Breast epithelium (tissue), 4 donors: ENCODE results near the gene MACROH2A2. TPM values are rescaled to one million over a fixed set of nuclear protein-coding genes. Genes with fewer than 3 reads are reported as not detected.
"Not testable (repeated sequence)": the region's sequence is repeated elsewhere in the genome, so short reads cannot be mapped to it uniquely, and the experiment has no call there.

ENCODE experiments used
- DNase-seq, 2 donors: peaks; one replicate each; pipeline ENCODE4 v3.0.0-alpha.2; 2019; ENCODE audit warnings: low spot score in 2 of 2
- H3K27ac ChIP-seq, 2 donors: fragments of 200-600 bp; sonication (generic) in 1 of 2; one replicate each; pipeline ENCODE4 v1.5.1; 2016 to 2019; ENCODE audit warnings: mild to moderate bottlenecking in 1 of 2
- H3K27me3 ChIP-seq, 2 donors: fragments of 200-600 bp; sonication (generic) in 1 of 2; one replicate each; pipeline versions ENCODE4 v1.5.1 to v1.6.0; 2017 to 2019; ENCODE audit warnings: control low read depth in 1 of 2, mild to moderate bottlenecking in 1 of 2
- H3K36me3 ChIP-seq: fragments of 200-600 bp; one replicate; pipeline ENCODE4 v1.5.1; 2019
- H3K4me1 ChIP-seq, 2 donors: fragments of 200-600 bp; sonication (generic); one replicate each; pipeline ENCODE4 v1.5.1; 2016 to 2019; ENCODE audit warnings: control low read depth in 1 of 2
- H3K4me3 ChIP-seq, 3 donors: fragments of 200-600 bp; sonication (generic); 1 replicate in 2 of 3; 2 replicates in 1 of 3; pipeline ENCODE4 v1.5.1; 2016 to 2019; ENCODE audit warnings: mild to moderate bottlenecking in 3 of 3, moderate library complexity in 2 of 3
- H3K9me3 ChIP-seq, 2 donors: fragments of 200-600 bp; sonication (generic) in 1 of 2; one replicate each; pipeline ENCODE4 v1.5.1; 2016 to 2019; ENCODE audit warnings: control low read depth in 1 of 2
- POLR2A ChIP-seq: fragments of 450-650 bp; IDR thresholded peaks from one replicate; pipeline ENCODE4 v1.6.1; 2016; ENCODE audit warnings: antibody characterized with exemption, mild to moderate bottlenecking, moderate library complexity
- POLR2AphosphoS5 ChIP-seq, 3 donors: sonication (generic); formaldehyde crosslinking; IDR thresholded peaks; one replicate each; pipeline ENCODE4 v1.6.1; 2017; ENCODE audit warnings: antibody characterized with exemption in 3 of 3
- intact Hi-C: fragments of 100-400 bp; cut with DNase I; formaldehyde crosslinking; loops from one replicate; pipeline ENCODE4 v1.15.1; 2023; ENCODE audit warnings: low total_unique reads
- total RNA-seq, 3 donors: library from RNA; depleted of rRNA; stranded (reverse); fragments of >200 nt; gene quantifications; one replicate each; pipeline ENCODE4 v1.1.0, GENCODE V29; 2016
- TF ChIP-seq, protein P1 (sequence below), 3 donors: fragments of 450-650 bp; IDR thresholded peaks; one replicate each; pipeline ENCODE4 v1.5.1; 2016 to 2017; ENCODE audit warnings: antibody characterized with exemption in 3 of 3, mild to moderate bottlenecking in 3 of 3, moderate library complexity in 3 of 3

Gene MACROH2A2
- total RNA-seq, 3 donors from 2014 or later: 4.8 to 19.5 (median 15.4) TPM

DNA sequence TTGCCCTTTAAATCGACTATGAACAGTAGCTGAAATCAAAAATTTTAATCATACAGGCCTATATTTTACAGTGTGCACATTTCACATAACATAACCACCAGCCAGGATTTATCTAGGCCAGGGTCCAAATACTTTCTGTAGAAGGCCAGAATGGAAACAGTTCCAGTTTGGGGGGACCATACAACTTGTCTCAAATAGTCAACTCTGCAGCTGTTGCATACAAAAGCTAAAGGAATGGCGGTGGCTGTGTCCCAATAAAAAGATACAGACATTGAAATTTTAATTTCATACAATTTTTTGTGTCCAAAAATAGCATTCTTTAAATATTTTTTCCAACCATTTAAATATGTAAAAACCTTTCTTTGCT, 94.6 kb downstream of the MACROH2A2 start:
- intact Hi-C loops: no loop called here
- DNase-seq: no peak
- H3K27me3 ChIP-seq: no peaks in the 10 kb centered on the region
- TF ChIP-seq POLR2A (no peak), POLR2AphosphoS5 (IDR thresholded peaks at IDR 0.05) (no peak)
- TF ChIP-seq, protein P1, sequence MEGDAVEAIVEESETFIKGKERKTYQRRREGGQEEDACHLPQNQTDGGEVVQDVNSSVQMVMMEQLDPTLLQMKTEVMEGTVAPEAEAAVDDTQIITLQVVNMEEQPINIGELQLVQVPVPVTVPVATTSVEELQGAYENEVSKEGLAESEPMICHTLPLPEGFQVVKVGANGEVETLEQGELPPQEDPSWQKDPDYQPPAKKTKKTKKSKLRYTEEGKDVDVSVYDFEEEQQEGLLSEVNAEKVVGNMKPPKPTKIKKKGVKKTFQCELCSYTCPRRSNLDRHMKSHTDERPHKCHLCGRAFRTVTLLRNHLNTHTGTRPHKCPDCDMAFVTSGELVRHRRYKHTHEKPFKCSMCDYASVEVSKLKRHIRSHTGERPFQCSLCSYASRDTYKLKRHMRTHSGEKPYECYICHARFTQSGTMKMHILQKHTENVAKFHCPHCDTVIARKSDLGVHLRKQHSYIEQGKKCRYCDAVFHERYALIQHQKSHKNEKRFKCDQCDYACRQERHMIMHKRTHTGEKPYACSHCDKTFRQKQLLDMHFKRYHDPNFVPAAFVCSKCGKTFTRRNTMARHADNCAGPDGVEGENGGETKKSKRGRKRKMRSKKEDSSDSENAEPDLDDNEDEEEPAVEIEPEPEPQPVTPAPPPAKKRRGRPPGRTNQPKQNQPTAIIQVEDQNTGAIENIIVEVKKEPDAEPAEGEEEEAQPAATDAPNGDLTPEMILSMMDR (IDR thresholded peaks at IDR 0.05): no peak
- no peaks in the 10 kb centered on the region for H3K9me3 ChIP-seq
- no peaks in the 10 kb centered on the region for H3K36me3 ChIP-seq
- H3K4me1 ChIP-seq: peaks cover 0 to 5% of the 10 kb centered on the region in 2 donors
- peak overlapping the region in 1 of 3 donors; percentile 75 for H3K4me3 ChIP-seq
- H3K27ac ChIP-seq: peak overlapping the region; percentile 85 to 94

DNA sequence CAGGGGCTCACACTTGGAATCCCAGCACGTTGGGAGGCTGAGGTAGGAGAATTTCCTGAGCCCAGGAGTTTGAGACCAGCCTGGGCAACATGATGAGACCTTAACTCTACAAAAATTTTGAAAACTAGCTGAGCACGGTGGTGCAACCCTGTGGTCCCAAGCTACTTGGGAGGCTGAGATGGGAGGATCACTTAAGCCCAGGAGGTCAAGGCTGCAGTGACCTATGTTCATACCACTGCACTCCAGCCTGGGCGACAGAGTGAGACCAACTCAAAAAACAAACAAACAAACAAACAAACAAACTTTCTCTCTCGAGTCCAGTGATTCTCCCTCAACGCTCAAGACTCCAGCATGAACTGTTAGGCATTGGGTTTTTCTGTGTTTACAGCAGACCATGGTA, 95.9 kb downstream of the MACROH2A2 start:
- Histone ChIP-seq H3K27ac (no peak overlapping the region), H3K4me1 (peaks cover 0 to 5% of the 10 kb centered on the region in 2 donors), H3K36me3 (no peaks in the 10 kb centered on the region), H3K9me3 (no peaks in the 10 kb centered on the region), H3K27me3 (no peaks in the 10 kb centered on the region), H3K4me3 (no peak overlapping the region)
- intact Hi-C loops: no loop called here
- no peak for DNase-seq
- TF ChIP-seq, protein P1 (IDR thresholded peaks at IDR 0.05): no peak
- TF ChIP-seq POLR2AphosphoS5 (IDR thresholded peaks at IDR 0.05) (no peak), POLR2A (no peak)

DNA sequence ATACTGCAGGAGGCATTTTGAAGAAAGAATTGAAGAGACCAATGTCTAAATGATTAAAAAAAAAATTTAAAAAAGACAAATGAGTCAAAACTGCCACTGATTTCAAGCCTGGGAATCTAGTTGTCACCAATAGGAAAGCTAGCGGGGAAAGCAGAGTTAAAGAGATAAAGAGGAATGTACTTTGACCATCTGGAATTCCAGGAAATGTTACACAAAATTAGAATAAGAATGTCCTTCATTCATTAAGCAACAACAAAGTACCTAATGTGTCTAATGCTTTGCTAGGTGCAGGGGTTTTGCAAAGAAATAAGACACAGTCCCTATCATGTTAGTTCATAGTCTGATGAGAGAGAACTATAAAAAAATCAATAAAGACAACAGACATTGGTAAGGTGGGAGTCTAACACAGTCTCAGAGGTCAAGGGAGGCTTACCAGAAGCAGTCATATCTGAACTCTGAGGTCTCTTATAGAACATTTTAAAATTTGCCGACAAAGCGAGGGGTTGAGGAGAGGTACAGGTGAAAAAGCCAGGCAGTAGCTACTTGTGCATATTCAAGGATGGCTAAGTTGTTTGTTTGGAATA, 102.7 kb downstream of the MACROH2A2 start:
- no peak for TF ChIP-seq POLR2AphosphoS5 (IDR thresholded peaks at IDR 0.05)
- no peak for TF ChIP-seq POLR2A
- TF ChIP-seq, protein P1 (IDR thresholded peaks at IDR 0.05): no peak
- no peaks in the 10 kb centered on the region for H3K9me3 ChIP-seq
- no peaks in the 10 kb centered on the region for H3K36me3 ChIP-seq
- intact Hi-C loops: no loop called here
- no peak overlapping the region for H3K27ac ChIP-seq
- no peaks in the 10 kb centered on the region for H3K4me1 ChIP-seq
- H3K4me3 ChIP-seq: no peak overlapping the region
- no peak for DNase-seq
- no peaks in the 10 kb centered on the region for H3K27me3 ChIP-seq

DNA sequence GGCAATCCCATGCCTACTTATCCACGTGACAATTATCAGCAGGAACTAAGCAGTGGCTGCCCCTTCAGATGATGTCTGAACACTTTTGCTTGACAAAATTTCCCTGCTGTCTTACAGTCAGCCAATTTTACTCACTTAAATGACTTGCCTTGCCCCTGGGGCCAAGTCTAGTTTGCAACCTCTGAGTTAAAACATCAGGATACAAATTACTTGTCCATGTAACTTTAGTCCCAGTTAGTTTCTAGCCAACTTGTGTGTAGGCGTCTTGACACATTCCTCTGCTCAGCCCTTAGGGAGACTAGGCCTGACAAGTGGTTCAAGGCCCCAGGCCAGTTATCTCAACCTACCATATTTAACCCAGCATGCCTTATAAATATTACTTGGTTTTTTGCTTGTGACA, 105.5 kb downstream of the MACROH2A2 start:
- H3K36me3 ChIP-seq: no peaks in the 10 kb centered on the region
- H3K9me3 ChIP-seq: no peaks in the 10 kb centered on the region
- no peak for DNase-seq
- H3K27ac ChIP-seq: no peak overlapping the region
- H3K4me3 ChIP-seq: no peak overlapping the region
- peaks cover 0 to 3% of the 10 kb centered on the region in 2 donors for H3K4me1 ChIP-seq
- intact Hi-C loops: no loop called here
- H3K27me3 ChIP-seq: no peaks in the 10 kb centered on the region
- TF ChIP-seq, protein P1 (IDR thresholded peaks at IDR 0.05): no peak
- no peak for TF ChIP-seq POLR2A
- TF ChIP-seq POLR2AphosphoS5 (IDR thresholded peaks at IDR 0.05): no peak

DNA sequence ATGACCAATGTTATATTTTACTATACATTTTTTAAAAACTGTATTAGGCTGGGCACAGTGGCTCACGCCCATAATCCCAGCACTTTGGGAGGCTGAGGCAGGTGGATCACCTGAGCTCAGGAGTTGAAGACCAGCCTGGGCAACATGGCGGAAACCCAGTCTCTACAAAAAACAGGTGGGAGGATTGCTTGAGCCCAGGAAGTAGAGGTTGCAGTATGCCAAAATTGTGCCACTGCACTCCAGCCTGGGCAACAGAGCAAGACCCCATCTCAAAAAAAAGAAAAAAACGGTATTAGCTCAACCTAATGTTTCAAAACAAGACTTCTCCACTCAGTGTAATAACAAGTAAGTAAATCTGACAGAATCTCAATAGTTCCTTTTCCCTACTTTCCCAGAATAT, 106.7 kb downstream of the MACROH2A2 start:
- DNase-seq, H3K27me3 ChIP-seq, intact Hi-C loops, H3K36me3 ChIP-seq, H3K4me3 ChIP-seq, H3K27ac ChIP-seq, H3K4me1 ChIP-seq, H3K9me3 ChIP-seq: not testable (repeated sequence)

DNA sequence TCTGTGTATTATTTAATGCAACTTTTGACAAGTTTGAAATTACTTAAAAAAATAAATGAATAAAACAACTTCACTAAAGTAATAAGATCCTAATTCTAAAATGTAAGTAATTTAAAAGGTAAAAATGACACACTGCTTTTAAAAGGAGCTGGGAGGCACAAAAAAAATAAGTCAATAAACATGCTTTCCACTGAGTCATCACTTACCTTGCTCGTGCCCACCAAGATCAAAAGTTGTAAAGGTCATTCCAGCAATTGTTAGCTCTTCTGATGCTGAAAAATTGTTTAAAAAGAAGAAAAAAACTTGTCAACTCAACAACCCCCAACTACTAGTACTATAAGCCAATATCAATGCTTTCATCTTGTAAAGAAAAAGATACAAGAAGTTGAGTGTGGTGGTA, 108.2 kb downstream of the MACROH2A2 start:
- DNase-seq: no peak
- TF ChIP-seq, protein P1 (IDR thresholded peaks at IDR 0.05): no peak
- TF ChIP-seq POLR2AphosphoS5 (IDR thresholded peaks at IDR 0.05): no peak
- no peak for TF ChIP-seq POLR2A
- Histone ChIP-seq H3K9me3 (no peaks in the 10 kb centered on the region), H3K4me3 (no peak overlapping the region), H3K27me3 (no peaks in the 10 kb centered on the region), H3K4me1 (peaks cover 0 to 3% of the 10 kb centered on the region in 2 donors), H3K36me3 (no peaks in the 10 kb centered on the region), H3K27ac (no peak overlapping the region)
- intact Hi-C loops: no loop called here
